ENCODE data around the gene ITGB1. TPM values are rescaled to one million over a fixed set of nuclear protein-coding genes. Genes with fewer than 3 reads are reported as not detected.

ITGB1 gene
- total RNA-seq, 1 experiment from 2014 or later: 223 TPM

- Mint-ChIP-seq H3K9me3 (peaks cover 0 to 3% of the 10 kb centered on the region in 2 experiments; a peak in 2 of 5 replicates), H3K36me3 (ENCODE audit: insufficient read depth in 1 of 3, low read depth in 3 of 3) (no peaks in the 10 kb centered on the region), H3K27ac (no peak overlapping the region; a peak in 1 of 7 replicates), H3K4me1 (peaks cover 23 to 28% of the 10 kb centered on the region in 2 experiments), H3K4me3 (no peak overlapping the region), H3K27me3 (ENCODE audit: low read depth) (no peaks in the 10 kb centered on the region)
- Histone ChIP-seq H3K4ac (ENCODE audit: low read depth, low read length) (no peak overlapping the region), H3K27me3 (ENCODE audit: insufficient read depth, low read length) (no peaks in the 10 kb centered on the region), H3K27ac (ENCODE audit: insufficient read length, low read depth, low read length) (no peak overlapping the region), H2AFZ (ENCODE audit: low read length) (no peak overlapping the region), H3K14ac (ENCODE audit: insufficient read depth, low read length) (no peak overlapping the region), H2BK5ac (ENCODE audit: insufficient read length, low read length) (no peak overlapping the region), H3K9me3 (ENCODE audit: control insufficient read depth, low read depth, low read length) (no peaks in the 10 kb centered on the region), H4K91ac (ENCODE audit: insufficient read length, low read depth, low read length) (no peak overlapping the region), H2BK120ac (ENCODE audit: low read depth, low read length, poor library complexity, severe bottlenecking) (no peak overlapping the region), H3T11ph (ENCODE audit: low read length) (no peak overlapping the region), H3K23me2 (ENCODE audit: insufficient read length, low read depth, low read length, poor library complexity, severe bottlenecking) (no peaks in the 10 kb centered on the region), H2BK20ac (ENCODE audit: low read depth, low read length, poor library complexity, severe bottlenecking) (no peak overlapping the region), H3K23ac (ENCODE audit: insufficient read length, low read depth, low read length) (no peak overlapping the region), H3K79me1 (ENCODE audit: insufficient read depth, low read depth, low read length, poor library complexity, severe bottlenecking) (no peaks in the 10 kb centered on the region), H3K9ac (ENCODE audit: extremely low read depth, insufficient read length, low read length) (no peak overlapping the region), H3K56ac (ENCODE audit: insufficient read length, low read depth, low read length) (no peak overlapping the region), H2BK12ac (ENCODE audit: insufficient read length, low read depth, low read length) (no peak overlapping the region), H3K18ac (ENCODE audit: insufficient read length, low read depth, low read length) (no peak overlapping the region), H2BK15ac (ENCODE audit: low read depth, low read length) (no peak overlapping the region), H4K20me1 (ENCODE audit: control insufficient read depth, insufficient read depth, insufficient read length) (no peaks in the 10 kb centered on the region), H3K4me2 (ENCODE audit: insufficient read depth, insufficient read length, low read length) (no peak overlapping the region), H4K8ac (replicated peaks; ENCODE audit: insufficient read length, low read depth, low read length) (no peak overlapping the region), H2AK5ac (ENCODE audit: insufficient read length, low read length) (no peak overlapping the region), H3K79me2 (ENCODE audit: insufficient read depth, low read length) (no peaks in the 10 kb centered on the region), H3K4me1 (ENCODE audit: insufficient read depth, low read length) (peaks cover 3% of the 10 kb centered on the region; the same call in 1 of the 2 replicates), H4K5ac (ENCODE audit: insufficient read length, low read depth, low read length) (no peak overlapping the region)
- TF ChIP-seq CTCF (conservative IDR thresholded peaks at IDR 0.05): no peak
- no peak for DNase-seq
These were observed 14.9 kb upstream of the ITGB1 start for GRCh38 chr10:32972929-32973328.

Measured in H9 (cell line).